NCI-H1436 (cell line): ENCODE results near the gene METTL26.

Source experiments
- DNase-seq: peaks from one replicate; lab custom pipeline; 2025; lab: John Stamatoyannopoulos, UW

Gene METTL26

DNA sequence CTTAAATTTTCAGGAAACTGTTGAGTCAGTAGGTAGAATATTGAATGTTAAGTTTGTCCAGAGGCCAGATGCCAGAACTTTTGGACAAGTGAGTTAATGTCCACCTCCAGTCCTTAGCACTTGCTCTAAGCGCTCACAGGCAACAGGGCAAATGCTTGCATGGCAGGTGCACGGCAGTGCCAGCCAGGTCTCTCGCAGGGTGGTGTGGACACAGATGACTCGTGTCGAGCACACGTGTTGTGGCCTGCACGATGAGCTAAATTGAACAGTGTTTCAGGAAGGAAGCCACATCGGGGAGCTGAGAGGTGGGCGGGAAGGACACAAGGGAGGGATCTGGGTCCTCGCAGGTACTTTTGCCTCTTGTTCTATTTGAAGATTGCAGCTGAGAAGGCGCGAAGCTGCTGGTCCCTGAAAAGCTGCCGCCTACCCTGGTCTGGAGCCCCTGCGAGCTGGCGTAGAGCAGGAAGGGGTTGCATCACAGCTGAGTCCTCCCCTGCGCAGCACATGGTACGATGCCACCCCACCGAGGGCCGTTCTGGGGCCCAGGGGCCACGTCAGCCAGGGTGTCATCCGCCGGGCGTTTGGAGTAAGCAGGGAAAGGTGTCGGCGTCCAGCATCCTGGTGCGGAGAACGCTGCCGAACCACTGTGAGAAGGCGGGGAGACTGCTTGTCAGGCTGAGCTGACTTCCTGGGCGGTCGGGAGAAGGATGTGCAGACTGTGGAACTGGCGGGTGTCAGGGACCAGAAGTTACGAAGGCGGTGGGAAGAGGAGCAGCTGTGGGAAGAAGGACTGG lies 40.0 kb downstream of the METTL26 start:
- DNase-seq = no peak

DNA sequence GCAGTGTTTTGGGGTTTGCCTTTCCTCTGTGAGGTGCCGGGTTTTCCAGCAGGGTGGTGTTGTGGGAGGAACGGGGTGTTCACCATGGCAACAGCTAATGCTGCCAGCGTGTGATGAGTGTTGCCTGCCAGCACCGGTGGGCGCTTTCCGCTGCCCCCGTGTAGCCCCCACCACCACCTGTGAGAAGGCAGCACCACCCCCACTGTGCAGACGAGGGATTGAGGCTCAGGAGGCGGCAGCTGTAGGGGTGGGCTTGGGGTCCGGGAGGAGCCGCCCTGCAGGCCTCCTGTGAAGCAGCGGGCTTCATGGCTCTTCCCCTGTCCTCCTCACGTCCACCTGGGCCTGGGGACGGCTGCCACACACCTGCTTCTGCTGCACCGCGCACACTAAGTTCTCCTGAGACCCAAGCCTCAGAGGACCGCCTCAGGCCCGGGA lies 41.0 kb downstream of the METTL26 start:
- DNase-seq = no peak

DNA sequence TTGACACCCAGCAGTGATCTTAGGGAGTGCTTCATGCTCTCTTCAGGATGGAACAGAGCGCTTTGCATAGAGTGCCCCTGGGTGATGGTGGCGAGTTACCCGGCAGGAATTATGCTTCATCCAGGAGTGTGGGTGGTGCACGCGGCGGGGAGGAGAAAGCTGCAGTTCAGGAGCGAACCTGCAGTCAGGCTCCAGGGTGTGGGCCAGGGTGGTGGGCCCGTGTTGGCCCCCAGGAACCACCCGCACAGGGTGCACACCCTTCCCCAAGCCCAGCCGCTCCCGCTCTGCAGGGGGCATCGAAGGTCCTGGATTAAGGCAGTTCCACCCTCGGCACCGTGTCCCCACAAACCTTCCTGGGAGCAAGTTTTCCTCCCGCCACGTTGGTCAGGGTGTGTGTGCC lies 42.3 kb downstream of the METTL26 start:
- no peak for DNase-seq

DNA sequence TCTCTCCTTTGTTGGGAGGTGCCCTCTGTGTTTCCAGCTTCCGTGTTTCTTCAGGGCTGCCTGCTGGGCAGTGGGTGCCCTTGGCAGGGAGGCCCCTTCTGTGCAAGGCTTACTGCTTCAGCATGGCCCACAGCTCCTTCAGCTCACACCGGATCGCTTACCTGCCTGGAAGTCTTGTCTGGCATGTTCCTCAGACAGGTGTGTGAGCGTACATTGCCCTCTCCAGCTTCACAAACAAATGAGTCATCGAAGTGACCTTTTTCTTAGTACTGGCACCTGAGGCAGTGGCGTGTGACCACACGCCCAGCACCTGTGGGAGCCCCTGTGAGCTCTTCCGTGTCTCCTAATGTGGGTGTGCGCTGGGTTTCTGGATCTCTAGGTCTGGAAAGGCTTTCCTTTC lies 42.7 kb downstream of the METTL26 start:
- DNase-seq = no peak

DNA sequence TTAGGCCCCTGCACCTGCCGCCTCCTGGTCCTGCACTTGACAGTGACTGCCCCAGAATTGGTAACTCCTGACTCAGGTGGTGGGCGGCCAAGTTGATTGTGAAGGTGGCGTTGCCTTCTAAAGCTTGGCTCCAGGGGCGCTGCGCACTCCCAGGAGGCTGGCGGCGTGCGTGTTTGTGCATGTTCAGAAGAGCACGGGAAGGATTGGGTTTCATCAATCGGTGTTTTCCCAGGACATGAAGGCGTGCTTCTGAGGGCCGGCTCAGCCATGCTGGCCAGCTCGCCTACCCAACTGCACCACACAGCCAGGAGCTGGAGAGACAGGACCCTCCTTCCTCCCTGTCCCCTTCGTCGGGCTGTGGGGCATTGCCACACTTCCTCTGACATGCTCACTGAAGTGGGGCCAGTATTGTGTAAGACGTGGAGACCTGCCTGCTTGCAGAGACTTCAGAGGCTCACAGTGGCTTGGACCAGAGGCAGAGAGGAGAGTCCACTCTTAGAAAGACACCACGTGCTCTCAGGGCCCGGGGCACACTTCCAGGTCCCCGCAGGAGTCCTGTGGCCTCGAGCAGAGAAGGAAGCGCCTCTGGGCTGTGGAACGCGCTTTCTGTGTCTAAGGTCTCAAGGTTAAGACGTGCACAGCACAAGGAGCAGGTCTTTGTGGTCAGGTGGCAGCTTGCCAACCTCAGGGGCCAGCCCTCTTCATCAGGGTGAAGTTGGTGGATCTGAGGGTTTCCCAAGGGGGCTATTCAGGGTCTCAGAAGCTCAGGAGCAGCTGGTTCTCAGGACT lies 43.4 kb downstream of the METTL26 start:
- DNase-seq = peak; percentile 64

DNA sequence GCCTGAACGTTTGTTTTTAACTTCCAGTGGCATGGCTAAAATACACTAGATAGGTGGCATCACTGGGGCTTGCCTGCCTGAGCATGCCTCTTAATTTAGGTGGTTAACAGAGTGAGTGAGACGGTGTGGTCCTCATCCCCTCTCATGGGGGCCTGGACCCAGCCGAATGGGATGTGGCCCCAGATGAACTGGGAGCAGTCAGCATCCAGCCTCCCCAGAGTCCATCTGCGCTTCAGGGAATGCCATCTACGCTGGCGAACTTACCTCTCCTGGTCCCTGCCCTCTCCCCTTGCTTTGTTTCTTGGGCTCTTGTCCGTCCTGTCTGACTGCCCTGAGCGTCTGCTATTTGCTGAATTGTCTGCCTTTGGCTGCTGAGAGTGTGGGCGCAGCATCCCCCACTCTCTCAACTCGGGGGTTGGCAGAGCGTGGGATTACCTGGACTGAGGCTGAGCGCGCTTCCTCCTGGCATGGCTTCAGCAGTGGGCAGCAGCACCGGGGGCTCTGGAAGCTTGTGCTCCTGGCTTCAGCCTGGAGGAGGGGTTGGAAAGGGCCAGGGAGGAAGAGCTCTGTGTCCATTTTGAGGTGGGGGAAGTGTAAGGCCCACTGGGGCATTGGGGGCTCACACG lies 44.1 kb downstream of the METTL26 start:
- no peak for DNase-seq

DNA sequence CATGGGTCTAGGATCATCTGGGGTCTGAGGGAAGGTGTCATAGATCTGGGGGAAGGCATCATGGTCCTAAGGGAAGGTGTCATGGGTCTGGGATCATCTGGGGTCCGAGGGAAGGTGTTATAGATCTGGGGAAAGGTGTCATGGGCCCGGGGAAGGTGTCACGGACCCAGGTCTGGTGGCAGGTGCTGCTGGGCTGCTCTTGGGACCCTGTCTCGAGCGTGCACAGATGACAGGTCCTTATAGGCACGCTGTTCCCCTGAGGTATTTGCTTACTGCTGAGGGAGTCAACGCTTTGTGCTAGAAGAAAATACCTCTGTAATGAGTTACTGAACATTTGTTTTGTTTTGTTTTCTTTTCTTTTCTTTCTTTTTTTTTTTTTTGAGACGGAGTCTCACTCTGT lies 44.9 kb downstream of the METTL26 start:
- no peak for DNase-seq

DNA sequence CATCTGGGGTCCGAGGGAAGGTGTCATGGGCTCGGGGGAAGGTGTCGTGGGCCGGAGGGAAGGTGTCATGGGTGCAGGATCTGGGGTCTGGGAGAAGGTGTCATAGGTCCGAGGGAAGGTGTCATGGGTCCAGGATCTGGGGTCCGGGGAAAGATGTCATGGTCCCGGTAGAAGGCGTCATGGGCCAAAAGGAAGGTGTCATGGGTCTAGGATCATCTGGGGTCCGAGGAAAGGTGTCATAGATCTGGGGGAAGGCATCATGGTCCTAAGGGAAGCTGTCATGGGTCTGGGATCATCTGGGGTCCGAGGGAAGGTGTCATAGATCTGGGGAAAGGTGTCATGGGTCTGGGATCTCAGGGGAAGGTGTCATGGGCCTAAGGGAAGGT lies 45.3 kb downstream of the METTL26 start:
- no peak for DNase-seq

DNA sequence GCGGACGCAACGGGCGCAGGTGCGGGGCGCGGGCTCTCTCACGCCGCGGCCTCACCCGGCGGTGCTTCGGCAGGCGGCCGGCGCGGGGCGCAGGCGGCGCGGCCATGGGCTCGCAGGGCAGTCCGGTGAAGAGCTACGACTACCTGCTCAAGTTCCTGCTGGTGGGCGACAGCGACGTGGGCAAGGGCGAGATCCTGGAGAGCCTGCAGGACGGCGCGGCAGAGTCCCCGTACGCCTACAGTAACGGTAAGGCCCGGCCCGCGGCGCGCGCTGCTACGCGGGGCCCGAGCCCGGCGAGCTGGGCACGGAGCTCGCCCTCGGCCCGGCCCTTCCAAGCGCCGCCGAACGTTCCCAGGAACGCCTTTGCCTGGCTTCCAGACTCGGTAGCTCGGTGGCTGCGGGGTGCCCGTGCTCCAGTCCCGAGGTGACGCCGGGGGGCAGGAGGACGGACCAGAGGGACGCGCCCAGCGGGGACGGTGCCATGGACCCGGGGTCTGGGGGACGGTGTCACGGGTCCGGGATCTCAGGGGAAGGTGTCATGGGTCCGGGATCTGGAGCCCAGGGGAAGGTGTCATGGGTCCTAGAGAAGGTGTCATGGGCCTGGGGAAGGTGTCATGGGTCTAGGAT lies 45.8 kb downstream of the METTL26 start:
- DNase-seq = no peak

DNA sequence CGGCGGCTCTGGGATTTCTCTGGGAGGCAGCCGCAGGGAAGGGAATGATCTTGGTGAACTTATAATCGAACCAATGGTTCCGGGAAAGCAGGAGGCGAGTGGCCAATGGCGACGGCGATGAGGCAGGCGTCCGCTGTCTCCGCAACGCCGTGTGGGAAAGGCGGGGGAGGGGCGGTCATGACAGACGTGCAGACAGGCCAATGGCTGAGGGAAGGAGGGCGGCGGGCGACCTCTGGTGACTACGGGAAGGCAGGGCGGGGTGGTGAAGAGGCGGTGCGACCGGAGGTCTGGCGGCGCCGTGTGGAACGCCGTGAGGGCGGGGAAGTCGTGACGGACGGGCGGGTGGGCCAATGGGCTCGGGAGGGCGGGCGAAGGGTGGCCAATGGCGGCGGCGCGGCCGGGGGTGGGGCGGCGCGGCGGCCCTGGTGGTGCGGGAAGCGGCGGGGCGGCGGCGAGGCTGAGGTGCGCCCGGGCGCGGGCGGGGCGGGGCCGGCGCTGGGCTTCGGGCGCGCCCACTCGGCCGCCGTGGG lies 46.4 kb downstream of the METTL26 start, which contains the start of gene RAB40C:
RAB40C (plus strand) TSS at position 409 of the 530 bp plus-strand sequence. CDS start 226 bp downstream, outside the sequence.
- peak; percentile 97 for DNase-seq

DNA sequence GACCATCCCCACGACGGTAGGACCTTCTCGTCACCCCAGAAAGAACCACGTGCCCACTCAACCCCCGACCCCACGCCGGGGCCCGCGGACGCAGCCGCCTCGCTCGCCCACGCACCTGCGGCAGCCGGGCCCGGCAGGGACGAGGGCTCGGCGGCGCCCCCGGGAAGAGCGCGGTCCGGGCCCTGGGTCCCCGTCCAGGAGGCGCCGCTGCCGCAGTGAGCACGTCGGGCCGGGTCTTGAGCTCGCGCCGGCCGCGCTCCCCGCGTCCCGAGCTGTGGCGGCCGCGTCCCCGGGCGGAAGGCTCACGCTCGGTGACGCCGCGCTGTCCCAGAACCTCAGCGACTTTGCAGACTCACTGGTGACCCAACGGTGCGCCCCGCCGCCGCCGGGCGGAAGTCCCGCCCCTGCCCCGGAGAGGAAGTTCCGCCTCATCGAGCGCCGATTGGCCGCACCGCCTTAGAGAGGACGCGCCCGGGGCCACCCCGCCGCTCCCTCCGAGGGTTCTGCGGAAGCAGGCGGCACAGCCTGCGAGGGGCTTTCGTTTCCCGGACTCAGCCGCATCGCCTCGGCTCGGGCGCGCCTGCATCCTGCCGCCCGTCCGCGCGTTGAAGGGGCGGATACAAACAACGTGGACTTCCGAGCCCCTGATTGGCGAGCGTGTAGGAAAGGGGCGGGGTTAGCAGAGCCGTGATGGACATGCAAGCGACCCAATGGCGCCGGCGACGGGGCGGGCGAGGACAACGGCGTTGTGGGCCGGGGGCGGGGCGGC lies 47.0 kb downstream of the METTL26 start:
- DNase-seq = peak; percentile 89

DNA sequence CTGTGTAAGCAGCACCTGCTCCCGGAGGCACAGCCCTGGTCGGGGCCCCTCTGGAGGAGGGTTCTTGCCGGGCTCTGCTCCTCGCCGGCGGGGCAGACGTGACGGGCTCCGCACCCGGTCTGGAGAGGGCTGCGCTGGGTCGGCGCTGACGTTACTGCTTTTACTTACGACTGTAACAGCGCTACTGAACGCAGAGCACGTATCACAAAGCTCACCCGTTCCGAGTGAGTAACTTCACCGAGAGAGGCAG lies 47.5 kb downstream of the METTL26 start:
- no peak for DNase-seq

DNA sequence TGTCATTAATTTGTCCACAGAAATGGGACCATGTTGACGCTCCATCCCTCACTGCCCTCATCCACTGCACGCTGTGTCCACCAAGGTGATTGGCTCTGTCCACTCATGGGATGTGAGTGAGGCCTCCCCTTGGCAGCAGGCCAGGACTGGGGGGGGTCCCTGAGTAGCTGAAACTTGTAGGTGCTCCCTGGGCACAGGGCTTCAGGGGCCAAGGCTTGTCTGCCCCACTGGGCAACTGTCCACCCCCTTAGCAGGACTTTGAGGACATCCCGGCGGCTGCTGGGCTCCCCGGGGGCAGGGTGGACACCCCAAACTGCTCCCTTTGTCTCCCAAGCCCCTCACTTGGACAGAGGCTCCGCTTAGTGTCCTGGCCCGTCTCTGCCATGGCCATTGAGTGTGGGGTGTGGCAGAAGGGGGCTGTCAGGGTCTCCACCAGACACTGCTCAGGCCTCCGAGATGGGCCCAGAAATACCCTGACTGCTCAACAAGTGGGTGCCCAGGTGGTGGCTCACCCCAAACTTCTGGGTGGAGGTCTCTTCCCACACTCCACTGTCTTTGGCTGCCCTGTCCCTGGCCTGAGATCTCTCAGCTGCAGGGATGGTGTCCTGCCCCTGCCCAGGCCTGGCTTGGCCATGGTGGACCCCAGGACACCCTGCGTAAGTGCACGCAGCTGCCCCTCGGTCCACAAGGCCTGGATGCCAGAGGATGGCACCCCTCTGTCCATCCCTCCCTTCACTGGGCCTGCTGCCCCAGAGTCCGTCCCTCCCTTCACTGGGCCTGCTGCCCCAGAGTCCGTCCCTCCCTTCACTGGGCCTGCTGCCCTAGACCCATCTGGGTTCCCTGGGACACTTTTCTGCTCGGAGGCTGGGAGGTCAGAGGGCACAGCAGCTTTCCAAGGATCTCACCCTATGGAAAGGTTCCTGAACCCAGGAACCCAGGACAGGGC lies 49.2 kb downstream of the METTL26 start:
- no peak for DNase-seq

DNA sequence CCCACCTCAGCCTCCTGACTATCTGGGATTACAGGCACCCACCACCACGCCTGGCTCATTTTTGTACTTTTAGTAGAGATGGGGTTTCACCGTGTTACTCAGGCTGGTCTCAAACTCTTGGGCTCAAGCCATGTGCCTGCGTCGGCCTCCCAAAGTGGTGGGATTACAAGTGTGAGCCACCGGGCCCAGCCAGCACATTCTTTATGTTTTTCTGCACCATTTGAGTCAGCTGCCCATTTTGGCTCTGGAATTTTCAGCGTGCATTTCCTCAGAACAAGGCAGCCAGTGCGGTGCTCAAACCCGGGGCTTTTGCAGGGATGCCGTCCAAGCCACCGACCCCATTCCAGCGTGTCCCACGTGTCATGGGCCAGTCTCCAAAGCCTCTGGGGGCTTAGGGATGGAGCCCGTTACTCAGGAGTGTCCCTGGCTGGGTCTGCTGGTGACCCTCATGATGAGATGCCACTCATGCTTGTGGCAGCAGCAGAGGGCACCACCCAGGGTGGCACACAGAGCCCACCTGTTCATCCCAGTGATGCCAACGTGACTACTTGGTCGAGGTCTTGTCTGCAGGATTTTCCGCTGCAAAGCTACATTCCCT lies 50.0 kb downstream of the METTL26 start:
- no peak for DNase-seq

DNA sequence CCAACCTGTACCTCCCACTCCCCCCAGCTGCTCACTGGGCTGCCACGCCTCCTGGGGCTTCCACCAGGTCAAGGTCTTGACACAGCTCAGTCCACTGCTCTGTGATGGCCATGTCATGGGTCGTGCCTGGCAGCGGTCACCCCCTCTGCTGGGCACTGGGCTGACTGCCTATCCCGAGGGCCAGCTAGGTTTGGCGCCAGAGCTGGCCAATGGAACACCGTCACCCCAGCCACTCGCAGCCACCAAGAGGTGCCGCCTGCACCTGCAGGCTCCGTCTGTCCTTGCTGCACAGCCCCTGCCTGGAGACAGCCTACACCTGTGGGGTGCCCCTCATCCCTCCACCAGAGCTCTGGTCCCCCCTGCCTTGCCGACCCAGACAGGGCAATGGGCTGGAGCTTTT lies 50.8 kb downstream of the METTL26 start:
- no peak for DNase-seq
